ENCODE measurements around the gene LZTR1. TPM values are rescaled to one million over a fixed set of nuclear protein-coding genes. Genes with fewer than 3 reads are reported as not detected.
A peak's percentile ranks its signal among the peaks of the same experiment; 100 is the strongest.

Gene LZTR1
- total RNA-seq, 1 experiment from 2014 or later, result 40.2 TPM

DNA sequence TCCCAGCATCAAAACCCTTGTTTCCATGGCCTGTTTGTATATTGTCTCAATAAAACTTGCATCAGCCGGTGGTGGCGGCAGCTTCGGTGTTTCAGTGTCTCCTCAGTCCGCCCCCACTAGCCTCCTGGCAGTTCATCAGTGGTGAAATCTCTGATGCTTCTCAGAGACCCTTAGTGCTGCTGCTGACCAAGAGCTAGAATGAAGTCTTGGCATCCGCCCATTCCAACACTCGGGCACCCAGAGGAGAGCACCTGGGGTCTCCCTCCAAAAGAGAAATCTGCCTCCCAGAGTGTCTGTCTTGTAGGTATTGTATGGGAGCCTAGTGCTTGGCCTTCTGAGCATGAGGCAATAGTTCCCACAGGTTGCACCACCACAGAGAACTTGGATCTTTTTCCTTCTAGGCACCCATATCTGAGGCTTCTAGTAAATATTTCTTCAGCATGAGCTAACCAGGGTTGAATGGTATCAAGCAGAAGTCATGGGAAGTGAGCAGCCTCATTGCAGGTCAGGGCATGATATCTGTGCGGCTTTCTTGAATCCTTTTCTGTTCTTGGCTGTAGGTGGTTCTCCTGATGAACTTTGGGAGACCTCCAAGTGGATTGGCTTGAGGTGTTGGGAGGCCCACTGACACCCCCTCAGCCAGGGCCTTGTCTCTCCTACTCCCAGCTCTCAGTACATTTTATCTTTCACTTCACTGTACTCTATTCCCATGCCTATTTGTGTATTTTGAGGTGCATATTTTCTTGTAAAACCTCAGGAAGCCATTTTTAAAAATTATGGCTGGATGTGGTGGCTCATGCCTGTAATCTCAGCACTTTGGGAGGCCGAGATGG, 28.2 kb upstream of the LZTR1 start:
- ChIA-PET CTCF (no interaction called here), POLR2A (no interaction called here)
- BruUV-seq (replicated peaks), result TSS peak; percentile 65
- Histone ChIP-seq H3K4me3 (ENCODE audit: low read depth in 2 of 2, low read length in 2 of 2) (no peak overlapping the region), H3K36me3 (ENCODE audit: control insufficient read depth, insufficient read depth, low read length) (no peaks in the 10 kb centered on the region; the same call in none of the 2 replicates), H3K27me3 (ENCODE audit: control insufficient read depth, insufficient read depth, low read length) (no peaks in the 10 kb centered on the region), H3K9me3 (ENCODE audit: control insufficient read depth, insufficient read depth, low read depth, low read length) (no peaks in the 10 kb centered on the region), H3K4me1 (ENCODE audit: control insufficient read depth, insufficient read depth, low read length) (peaks cover 34% of the 10 kb centered on the region), H3K27ac (ENCODE audit: low read length) (peak overlapping the region; percentile 71; the same call in 1 of the 2 replicates)
- intact Hi-C loops (cut with micrococcal nuclease; ENCODE audit: unreplicated experiment), result no loop called here
- in situ Hi-C loops (cut with HindIII; ENCODE audit: low pct_unique_long_range_greater_than_20kb, low sequenced_read_pairs), result no loop called here
- ATAC-seq, result no peak
- TF ChIP-seq TCF7L2 (IDR thresholded peaks at IDR 0.05; ENCODE audit: low read depth, low read length) (no peak), SIN3A (IDR thresholded peaks at IDR 0.05; ENCODE audit: borderline replicate concordance, insufficient read depth, low read depth, low read length) (no peak), POLR2AphosphoS5 (IDR thresholded peaks at IDR 0.05; ENCODE audit: low read depth, low read length) (no peak)
- TF ChIP-seq, protein P1, sequence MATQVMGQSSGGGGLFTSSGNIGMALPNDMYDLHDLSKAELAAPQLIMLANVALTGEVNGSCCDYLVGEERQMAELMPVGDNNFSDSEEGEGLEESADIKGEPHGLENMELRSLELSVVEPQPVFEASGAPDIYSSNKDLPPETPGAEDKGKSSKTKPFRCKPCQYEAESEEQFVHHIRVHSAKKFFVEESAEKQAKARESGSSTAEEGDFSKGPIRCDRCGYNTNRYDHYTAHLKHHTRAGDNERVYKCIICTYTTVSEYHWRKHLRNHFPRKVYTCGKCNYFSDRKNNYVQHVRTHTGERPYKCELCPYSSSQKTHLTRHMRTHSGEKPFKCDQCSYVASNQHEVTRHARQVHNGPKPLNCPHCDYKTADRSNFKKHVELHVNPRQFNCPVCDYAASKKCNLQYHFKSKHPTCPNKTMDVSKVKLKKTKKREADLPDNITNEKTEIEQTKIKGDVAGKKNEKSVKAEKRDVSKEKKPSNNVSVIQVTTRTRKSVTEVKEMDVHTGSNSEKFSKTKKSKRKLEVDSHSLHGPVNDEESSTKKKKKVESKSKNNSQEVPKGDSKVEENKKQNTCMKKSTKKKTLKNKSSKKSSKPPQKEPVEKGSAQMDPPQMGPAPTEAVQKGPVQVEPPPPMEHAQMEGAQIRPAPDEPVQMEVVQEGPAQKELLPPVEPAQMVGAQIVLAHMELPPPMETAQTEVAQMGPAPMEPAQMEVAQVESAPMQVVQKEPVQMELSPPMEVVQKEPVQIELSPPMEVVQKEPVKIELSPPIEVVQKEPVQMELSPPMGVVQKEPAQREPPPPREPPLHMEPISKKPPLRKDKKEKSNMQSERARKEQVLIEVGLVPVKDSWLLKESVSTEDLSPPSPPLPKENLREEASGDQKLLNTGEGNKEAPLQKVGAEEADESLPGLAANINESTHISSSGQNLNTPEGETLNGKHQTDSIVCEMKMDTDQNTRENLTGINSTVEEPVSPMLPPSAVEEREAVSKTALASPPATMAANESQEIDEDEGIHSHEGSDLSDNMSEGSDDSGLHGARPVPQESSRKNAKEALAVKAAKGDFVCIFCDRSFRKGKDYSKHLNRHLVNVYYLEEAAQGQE (IDR thresholded peaks at IDR 0.05; ENCODE audit: insufficient read depth in 1 of 2, low read depth in 2 of 2, low read length in 1 of 2), result no peak
- TF ChIP-seq, protein P2, sequence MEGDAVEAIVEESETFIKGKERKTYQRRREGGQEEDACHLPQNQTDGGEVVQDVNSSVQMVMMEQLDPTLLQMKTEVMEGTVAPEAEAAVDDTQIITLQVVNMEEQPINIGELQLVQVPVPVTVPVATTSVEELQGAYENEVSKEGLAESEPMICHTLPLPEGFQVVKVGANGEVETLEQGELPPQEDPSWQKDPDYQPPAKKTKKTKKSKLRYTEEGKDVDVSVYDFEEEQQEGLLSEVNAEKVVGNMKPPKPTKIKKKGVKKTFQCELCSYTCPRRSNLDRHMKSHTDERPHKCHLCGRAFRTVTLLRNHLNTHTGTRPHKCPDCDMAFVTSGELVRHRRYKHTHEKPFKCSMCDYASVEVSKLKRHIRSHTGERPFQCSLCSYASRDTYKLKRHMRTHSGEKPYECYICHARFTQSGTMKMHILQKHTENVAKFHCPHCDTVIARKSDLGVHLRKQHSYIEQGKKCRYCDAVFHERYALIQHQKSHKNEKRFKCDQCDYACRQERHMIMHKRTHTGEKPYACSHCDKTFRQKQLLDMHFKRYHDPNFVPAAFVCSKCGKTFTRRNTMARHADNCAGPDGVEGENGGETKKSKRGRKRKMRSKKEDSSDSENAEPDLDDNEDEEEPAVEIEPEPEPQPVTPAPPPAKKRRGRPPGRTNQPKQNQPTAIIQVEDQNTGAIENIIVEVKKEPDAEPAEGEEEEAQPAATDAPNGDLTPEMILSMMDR (IDR thresholded peaks at IDR 0.05), result no peak
- no peak for DNase-seq (ENCODE audit: low read depth, low spot score)

DNA sequence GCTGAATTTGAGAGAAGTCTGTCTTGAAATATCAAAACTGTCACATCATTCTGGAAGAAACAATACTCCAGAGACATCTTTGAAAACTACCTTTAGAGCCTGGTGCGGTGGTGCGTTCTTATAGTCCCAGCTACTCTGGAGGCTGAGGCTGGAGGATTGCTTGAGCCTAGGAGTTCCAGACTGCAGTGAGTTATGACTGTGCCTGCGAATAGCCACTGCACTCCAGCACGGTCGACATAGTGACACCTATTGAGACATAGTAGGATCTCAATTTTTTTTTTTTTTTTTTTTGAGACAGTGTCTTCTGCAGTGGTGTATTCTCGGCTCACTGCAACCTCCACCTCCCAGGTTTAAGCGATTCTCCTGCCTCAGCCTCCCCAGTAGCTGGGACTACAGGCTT, 26.5 kb upstream of the LZTR1 start:
- H3K4me3 ChIP-seq (ENCODE audit: low read depth in 2 of 2, low read length in 2 of 2), result peak overlapping the region; percentile 67 to 85
- DNase-seq (ENCODE audit: low read depth, low spot score) (no peak), ATAC-seq (no peak)
- no TSS peak for BruUV-seq (replicated peaks)
- in situ Hi-C loops (cut with HindIII; ENCODE audit: low pct_unique_long_range_greater_than_20kb, low sequenced_read_pairs) (no loop called here), intact Hi-C loops (cut with micrococcal nuclease; ENCODE audit: unreplicated experiment) (no loop called here)
- no peak for TF ChIP-seq POLR2AphosphoS5 (IDR thresholded peaks at IDR 0.05; ENCODE audit: low read depth, low read length)
- TF ChIP-seq, protein P2 (IDR thresholded peaks at IDR 0.05), result no peak
- TF ChIP-seq TCF7L2 (IDR thresholded peaks at IDR 0.05; ENCODE audit: low read depth, low read length), result no peak
- TF ChIP-seq, protein P1 (IDR thresholded peaks at IDR 0.05; ENCODE audit: insufficient read depth in 1 of 2, low read depth in 2 of 2, low read length in 1 of 2), result no peak
- TF ChIP-seq SIN3A (IDR thresholded peaks at IDR 0.05; ENCODE audit: borderline replicate concordance, insufficient read depth, low read depth, low read length), result no peak
- no peaks in the 10 kb centered on the region for H3K27me3 ChIP-seq (ENCODE audit: control insufficient read depth, insufficient read depth, low read length)
- H3K36me3 ChIP-seq (ENCODE audit: control insufficient read depth, insufficient read depth, low read length), result no peaks in the 10 kb centered on the region; the same call in none of the 2 replicates
- H3K4me1 ChIP-seq (ENCODE audit: control insufficient read depth, insufficient read depth, low read length), result peaks cover 34% of the 10 kb centered on the region
- no peaks in the 10 kb centered on the region for H3K9me3 ChIP-seq (ENCODE audit: control insufficient read depth, insufficient read depth, low read depth, low read length)
- peak overlapping the region; percentile 90; the same call in 1 of the 2 replicates for H3K27ac ChIP-seq (ENCODE audit: low read length)
- ChIA-PET CTCF (interaction anchor here (0.6 kb wide), 1 partner anchor 70 kb away, joined by 3 read pairs; no protein-coding TSS in a partner anchor), POLR2A (interaction anchor here (0.6 kb wide), 1 partner anchor 31 kb away, joined by 3 read pairs; no protein-coding TSS in a partner anchor)

Measured in Panc1 (cell line).